Measurements from ENCODE around the gene MYO5B.

Gene MYO5B

DNA sequence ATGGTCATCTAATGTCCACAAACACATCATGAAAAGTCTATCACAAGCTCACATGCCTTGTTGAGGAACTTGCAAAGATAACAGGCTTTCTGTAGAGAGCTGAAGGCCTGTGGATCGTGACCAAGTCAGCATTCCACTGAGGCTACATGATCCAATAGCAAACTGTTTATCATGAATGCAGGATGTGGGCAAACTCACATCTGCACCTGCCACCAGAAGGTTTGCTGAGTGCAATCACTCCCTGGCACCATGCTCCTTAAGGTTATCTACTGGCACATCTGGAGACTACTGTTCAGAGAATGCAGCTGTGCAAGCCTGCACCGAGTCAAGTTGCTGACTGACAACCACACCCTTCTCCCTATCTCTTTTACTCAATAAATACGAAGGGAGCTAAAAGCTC, 314.3 kb downstream of the MYO5B start:
- DNase-seq (ENCODE audit: low read depth): no peak

DNA sequence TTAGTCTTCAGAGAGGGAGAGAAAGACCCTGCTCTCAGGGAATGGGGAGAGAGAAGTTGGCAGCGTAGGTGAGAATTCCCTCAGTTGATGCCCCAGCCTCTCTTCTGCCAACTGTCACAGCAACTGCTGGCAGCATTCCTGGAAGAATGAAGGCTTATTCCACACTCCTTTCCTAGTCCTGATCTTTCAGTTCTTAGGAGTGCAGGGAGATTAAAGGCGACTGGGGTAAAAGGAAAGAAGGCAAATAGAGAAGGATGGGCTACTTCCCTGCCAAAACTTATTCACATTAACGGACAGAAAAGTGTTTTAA, 315.7 kb downstream of the MYO5B start:
- DNase-seq (ENCODE audit: low read depth): no peak

DNA sequence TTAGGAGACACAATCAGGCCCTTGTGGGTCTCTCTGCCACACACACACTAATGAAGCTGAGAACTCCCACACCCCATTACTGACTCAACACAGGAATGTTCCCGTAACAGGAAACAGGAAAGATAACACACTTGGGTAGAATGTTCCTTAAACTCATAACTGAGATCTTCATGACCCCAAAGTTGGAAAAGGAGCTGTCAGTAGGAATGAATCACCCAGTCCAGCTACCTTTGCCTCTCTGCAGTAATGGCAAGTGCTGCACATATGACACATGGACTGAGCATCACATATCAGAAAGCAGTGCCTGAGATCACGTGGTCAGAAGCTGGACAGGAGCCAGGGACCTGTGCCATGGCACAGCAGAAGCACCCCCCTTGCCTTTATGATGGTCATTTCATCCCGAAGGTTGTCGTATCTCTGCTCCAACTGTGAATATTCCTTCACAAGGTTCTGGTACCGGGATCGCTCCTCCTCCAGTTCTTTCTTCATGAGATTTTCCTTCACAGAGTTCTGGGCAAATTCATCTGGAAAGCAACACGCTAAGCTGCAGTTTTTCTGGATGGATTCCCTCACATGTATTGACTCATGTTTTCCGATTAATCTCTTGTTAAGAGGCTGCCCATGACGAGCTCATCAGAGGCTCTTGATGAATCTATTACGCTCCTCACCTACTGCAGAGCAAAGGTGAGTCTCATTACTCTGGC, 316.2 kb downstream of the MYO5B start:
- no peak for DNase-seq (ENCODE audit: low read depth)

- no peak for DNase-seq (ENCODE audit: low read depth)
These were observed 316.9 kb downstream of the MYO5B start for GRCh38 chr18:49878015-49878414.

DNA sequence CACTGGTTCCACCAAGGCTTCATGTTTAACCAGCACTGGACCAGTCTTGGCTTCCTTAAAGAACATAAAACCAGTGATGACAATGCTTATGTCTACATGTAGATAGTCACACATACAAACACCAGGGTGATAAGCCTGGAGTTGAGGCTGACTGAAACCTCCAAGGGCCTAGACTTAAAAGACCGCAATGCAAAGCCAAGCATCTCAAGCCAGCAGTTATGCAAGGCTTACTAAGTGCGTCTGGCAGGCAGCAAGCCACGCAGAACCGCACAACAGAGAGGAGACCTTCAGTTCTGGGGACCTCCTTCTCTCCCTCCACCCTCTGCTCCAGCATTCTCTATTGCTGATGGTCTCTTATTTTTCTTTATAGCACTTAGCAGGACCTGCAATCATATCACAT, 318.4 kb downstream of the MYO5B start:
- no peak for DNase-seq (ENCODE audit: low read depth)

- DNase-seq (ENCODE audit: low read depth): no peak
These were observed 319.2 kb downstream of the MYO5B start for GRCh38 chr18:49875783-49876182.

DNA sequence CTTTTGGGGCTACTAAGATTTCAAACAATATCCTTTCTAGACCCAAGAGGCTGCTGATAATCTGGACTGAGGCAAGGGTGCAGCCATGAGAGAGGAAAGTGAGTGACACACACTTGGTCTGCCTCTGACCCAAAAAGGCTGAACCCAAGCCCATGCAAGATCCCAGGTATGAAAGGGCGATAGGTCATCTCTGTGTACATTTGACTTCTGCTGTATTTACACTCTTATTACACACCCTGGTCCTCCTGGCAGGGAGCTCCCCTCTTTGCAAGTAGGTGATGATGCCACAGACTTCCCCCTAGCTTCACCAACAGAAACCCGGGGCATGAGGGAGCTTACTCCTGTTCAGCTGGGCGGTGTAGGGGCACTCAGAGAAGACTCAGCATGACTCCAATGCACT, 319.8 kb downstream of the MYO5B start:
- no peak for DNase-seq (ENCODE audit: low read depth)

GRCh38 chr18:49874238-49874637, 320.7 kb downstream of the MYO5B start:
- DNase-seq (ENCODE audit: low read depth): no peak

- DNase-seq (ENCODE audit: low read depth): no peak
These were observed 325.6 kb downstream of the MYO5B start for GRCh38 chr18:49869354-49869753.

GRCh38 chr18:49866680-49867079, 328.3 kb downstream of the MYO5B start:
- DNase-seq (ENCODE audit: low read depth): no peak

- DNase-seq (ENCODE audit: low read depth): no peak
These were observed 329.5 kb downstream of the MYO5B start for GRCh38 chr18:49865401-49865800.

GRCh38 chr18:49863769-49864621, 331.0 kb downstream of the MYO5B start:
- no peak for DNase-seq (ENCODE audit: low read depth)

DNA sequence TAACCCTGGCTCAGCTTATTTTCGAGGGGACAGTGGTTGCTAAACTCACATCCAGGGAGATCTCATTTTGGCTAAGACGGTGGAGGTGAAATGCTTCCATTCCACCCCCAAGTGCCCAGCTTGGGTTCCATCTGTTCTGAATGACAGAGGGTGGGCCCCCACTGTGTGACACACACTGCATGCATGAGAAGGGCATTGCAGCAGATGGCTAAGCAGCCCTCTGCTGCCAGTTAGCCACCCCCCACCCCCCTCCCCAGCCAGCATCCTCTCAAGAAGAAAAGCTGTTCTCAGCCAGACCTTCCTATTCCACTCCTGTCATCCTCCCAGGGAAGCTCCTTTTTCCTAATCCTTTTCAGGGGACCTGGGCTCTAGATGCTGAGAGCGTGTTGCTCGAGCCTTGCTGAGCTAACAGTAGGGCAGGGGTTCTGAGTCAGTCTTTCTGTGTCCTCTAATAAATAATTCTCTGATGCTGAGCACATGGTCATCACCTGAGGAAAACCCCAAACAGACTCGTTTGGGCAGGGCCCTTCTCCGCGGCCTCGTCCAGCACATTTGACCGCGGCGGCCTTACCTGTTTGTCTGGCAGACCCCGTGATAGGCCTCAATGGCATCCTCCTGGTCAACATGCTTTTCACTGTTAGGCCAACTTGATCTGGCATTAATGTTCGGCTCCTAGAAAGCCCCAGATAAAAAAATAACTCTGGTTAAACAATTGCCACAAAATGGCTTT, 332.1 kb downstream of the MYO5B start:
- no peak for DNase-seq (ENCODE audit: low read depth)

DNA sequence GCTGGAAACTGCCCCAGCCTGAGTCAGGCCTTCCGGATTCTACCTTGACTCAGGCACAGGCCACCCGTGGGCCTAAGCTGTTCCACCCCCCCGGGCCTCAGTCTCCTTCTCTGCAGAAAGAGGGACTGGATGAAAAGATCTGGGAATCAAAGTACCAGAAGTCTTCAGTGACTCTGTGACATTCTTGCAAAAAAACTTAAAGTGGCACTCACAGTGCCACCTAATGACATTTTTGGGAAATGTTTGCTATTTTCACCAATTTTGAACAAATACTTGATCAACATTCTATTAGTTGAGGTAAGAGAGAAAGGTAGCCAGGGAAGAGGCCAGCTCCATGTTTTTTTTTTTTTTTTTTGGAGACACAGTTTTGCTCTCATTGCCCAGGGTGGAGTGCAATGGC, 333.3 kb downstream of the MYO5B start:
- no peak for DNase-seq (ENCODE audit: low read depth)

- no peak for DNase-seq (ENCODE audit: low read depth)
These were observed 335.2 kb downstream of the MYO5B start for GRCh38 chr18:49859725-49860124.

- no peak for DNase-seq (ENCODE audit: low read depth)
These were observed 336.0 kb downstream of the MYO5B start for GRCh38 chr18:49859021-49859359.

GRCh38 chr18:49858309-49859020, 336.5 kb downstream of the MYO5B start:
- peak; percentile 27 for DNase-seq (ENCODE audit: low read depth)

DNA sequence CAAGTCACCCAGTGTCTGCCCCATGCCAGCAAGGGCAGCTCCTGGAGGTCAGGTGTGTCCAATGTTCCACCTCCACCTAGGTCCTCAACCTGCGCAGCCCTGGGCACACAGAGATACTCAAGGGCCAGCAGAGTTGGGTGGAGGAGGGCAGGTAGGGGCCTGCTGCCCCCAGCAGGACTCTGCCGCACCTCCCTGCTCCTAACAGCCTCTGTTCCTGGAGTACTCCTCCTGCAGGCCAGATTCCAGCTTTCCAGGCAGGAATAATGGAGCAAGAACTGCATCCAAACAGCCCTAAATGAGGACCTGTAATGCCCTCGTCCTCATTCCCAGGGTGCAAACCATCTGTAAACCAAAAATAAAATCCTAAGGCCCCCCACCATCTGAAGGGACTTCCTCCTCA, 337.2 kb downstream of the MYO5B start:
- no peak for DNase-seq (ENCODE audit: low read depth)

- DNase-seq (ENCODE audit: low read depth): no peak
These were observed 338.5 kb downstream of the MYO5B start for GRCh38 chr18:49856496-49856895.

- no peak for DNase-seq (ENCODE audit: low read depth)
These were observed 339.1 kb downstream of the MYO5B start for GRCh38 chr18:49855711-49856415.

GRCh38 chr18:49854681-49855080, 340.3 kb downstream of the MYO5B start:
- DNase-seq (ENCODE audit: low read depth): no peak

GRCh38 chr18:49853436-49853835, 341.5 kb downstream of the MYO5B start:
- no peak for DNase-seq (ENCODE audit: low read depth)
